COR-L47 (cell line): ENCODE results near the gene RNU1-3.
A peak's percentile ranks its signal among the peaks of the same experiment; 100 is the strongest.
"Not testable (repeated sequence)": the region's sequence is repeated elsewhere in the genome, so short reads cannot be mapped to it uniquely, and the experiment has no call there.

Source experiments
- DNase-seq: peaks from one replicate; lab custom pipeline; 2025; lab: John Stamatoyannopoulos, UW

RNU1-3 gene

GRCh38 chr1:16693449-16694307 lies 26.9 kb upstream of the RNU1-3 start:
- not testable (repeated sequence) for DNase-seq

- not testable (repeated sequence) for DNase-seq
Measured at GRCh38 chr1:16692717-16693448, 26.1 kb upstream of the RNU1-3 start.

- DNase-seq, result not testable (repeated sequence)
Measured at GRCh38 chr1:16692283-16692682, 25.5 kb upstream of the RNU1-3 start.

GRCh38 chr1:16690971-16691682 lies 24.4 kb upstream of the RNU1-3 start:
- DNase-seq, result not testable (repeated sequence)

- DNase-seq, result not testable (repeated sequence)
Measured at GRCh38 chr1:16687132-16687800, 20.5 kb upstream of the RNU1-3 start.

GRCh38 chr1:16685445-16686371 lies 19.0 kb upstream of the RNU1-3 start:
- not testable (repeated sequence) for DNase-seq

GRCh38 chr1:16684738-16685337 lies 18.1 kb upstream of the RNU1-3 start:
- DNase-seq, result not testable (repeated sequence)

GRCh38 chr1:16684152-16684551 lies 17.4 kb upstream of the RNU1-3 start:
- DNase-seq, result not testable (repeated sequence)

GRCh38 chr1:16682803-16683202 lies 16.1 kb upstream of the RNU1-3 start:
- not testable (repeated sequence) for DNase-seq

- not testable (repeated sequence) for DNase-seq
Measured at GRCh38 chr1:16680366-16680765, 13.6 kb upstream of the RNU1-3 start.

- peak; percentile 58 for DNase-seq
Measured at GRCh38 chr1:16677552-16678431, 11.0 kb upstream of the RNU1-3 start.

- not testable (repeated sequence) for DNase-seq
Measured at GRCh38 chr1:16676661-16677523, 10.1 kb upstream of the RNU1-3 start.

- not testable (repeated sequence) for DNase-seq
Measured at GRCh38 chr1:16675118-16675510, 8.4 kb upstream of the RNU1-3 start.

GRCh38 chr1:16673976-16674375 lies 7.2 kb upstream of the RNU1-3 start:
- DNase-seq, result not testable (repeated sequence)

- DNase-seq, result not testable (repeated sequence)
Measured at GRCh38 chr1:16665836-16666235, 912 bp downstream of the RNU1-3 start.

- not testable (repeated sequence) for DNase-seq
Measured at GRCh38 chr1:16658234-16658633, 8.5 kb downstream of the RNU1-3 start.

- not testable (repeated sequence) for DNase-seq
Measured at GRCh38 chr1:16656981-16657683, 9.6 kb downstream of the RNU1-3 start.
